Neutrophil (primary cell): ENCODE measurements around the gene MARCHF3.

Experiments used
- H3K27ac ChIP-seq: fragments of 200-600 bp; sonication (generic); 2 replicates; pipeline ENCODE4 v1.5.1; 2016; ENCODE audit warnings: mild to moderate bottlenecking, moderate library complexity
- H3K27me3 ChIP-seq: fragments of 200-600 bp; sonication (generic); 2 replicates; pipeline ENCODE4 v1.6.0; 2016; ENCODE audit warnings: mild to moderate bottlenecking
- H3K36me3 ChIP-seq: fragments of 200-600 bp; sonication (generic); 2 replicates; pipeline ENCODE4 v1.5.1; 2017
- H3K4me1 ChIP-seq, 2 experiments: fragments of 200-600 bp in 1 of 2; sonication (generic) in 1 of 2; 1 replicate in 1 of 2; 2 replicates in 1 of 2; pipeline versions ENCODE4 v1.5.1 to v1.6.1; 2013 to 2016; ENCODE audit warnings: low read depth in 1 of 2, low read length in 1 of 2, mild to moderate bottlenecking in 1 of 2, moderate library complexity in 1 of 2; ENCODE audit not compliant: control insufficient read depth in 1 of 2, insufficient read depth in 1 of 2
- H3K4me3 ChIP-seq, 2 experiments: fragments of 200-600 bp in 1 of 2; sonication (generic) in 1 of 2; 1 replicate in 1 of 2; 2 replicates in 1 of 2; pipeline ENCODE4 v1.5.1; 2013 to 2016; ENCODE audit warnings: low read depth in 1 of 2, low read length in 1 of 2, mild to moderate bottlenecking in 1 of 2, moderate library complexity in 1 of 2
- H3K9me3 ChIP-seq: fragments of 200-600 bp; sonication (generic); 2 replicates; pipeline ENCODE4 v1.5.1; 2016
- CTCF ChIP-seq: fragments of 200-600 bp; sonication (generic); IDR thresholded peaks from 2 replicates; pipeline ENCODE4 v1.5.1; 2016; ENCODE audit warnings: antibody characterized with exemption

MARCHF3 gene

GRCh38 chr5:126981222-126981621, 49.1 kb downstream of the MARCHF3 start:
- no peaks in the 10 kb centered on the region for H3K9me3 ChIP-seq
- no peak for TF ChIP-seq CTCF
- no peak overlapping the region for H3K27ac ChIP-seq
- no peaks in the 10 kb centered on the region for H3K4me1 ChIP-seq
- H3K36me3 ChIP-seq: no peaks in the 10 kb centered on the region
- H3K27me3 ChIP-seq: no peaks in the 10 kb centered on the region
- H3K4me3 ChIP-seq: no peak overlapping the region

- Histone ChIP-seq H3K4me1 (peaks cover under 1 to 2% of the 10 kb centered on the region in 2 experiments), H3K4me3 (no peak overlapping the region), H3K9me3 (no peaks in the 10 kb centered on the region), H3K27ac (no peak overlapping the region), H3K36me3 (no peaks in the 10 kb centered on the region), H3K27me3 (no peaks in the 10 kb centered on the region)
- TF ChIP-seq CTCF: no peak
These were observed 52.1 kb downstream of the MARCHF3 start for GRCh38 chr5:126978258-126978657.

- no peak for TF ChIP-seq CTCF
- H3K4me3 ChIP-seq: no peak overlapping the region
- no peak overlapping the region for H3K27ac ChIP-seq
- H3K27me3 ChIP-seq: no peaks in the 10 kb centered on the region
- H3K4me1 ChIP-seq: peaks cover 16 to 18% of the 10 kb centered on the region in 2 experiments
- no peaks in the 10 kb centered on the region for H3K9me3 ChIP-seq
- no peaks in the 10 kb centered on the region for H3K36me3 ChIP-seq
These were observed 53.7 kb downstream of the MARCHF3 start for GRCh38 chr5:126976520-126977172.

GRCh38 chr5:126975796-126976195, 54.6 kb downstream of the MARCHF3 start:
- no peaks in the 10 kb centered on the region for H3K36me3 ChIP-seq
- no peak for TF ChIP-seq CTCF
- no peak overlapping the region for H3K4me3 ChIP-seq
- no peaks in the 10 kb centered on the region for H3K27me3 ChIP-seq
- H3K27ac ChIP-seq: no peak overlapping the region
- no peaks in the 10 kb centered on the region for H3K9me3 ChIP-seq
- H3K4me1 ChIP-seq: peaks cover 21% of the 10 kb centered on the region in 2 experiments

- no peak for TF ChIP-seq CTCF
- Histone ChIP-seq H3K9me3 (no peaks in the 10 kb centered on the region), H3K27me3 (no peaks in the 10 kb centered on the region), H3K36me3 (no peaks in the 10 kb centered on the region), H3K27ac (peak overlapping the region; percentile 77), H3K4me3 (no peak overlapping the region), H3K4me1 (peaks cover 21% of the 10 kb centered on the region in 2 experiments)
These were observed 57.2 kb downstream of the MARCHF3 start for GRCh38 chr5:126973193-126973592.
